Right renal cortex interstitium (tissue), 3 donors: Measurements from ENCODE around the gene SERPINC1. TPM values are rescaled to one million over a fixed set of nuclear protein-coding genes. Genes with fewer than 3 reads are reported as not detected.
"Not testable (repeated sequence)": the region's sequence is repeated elsewhere in the genome, so short reads cannot be mapped to it uniquely, and the experiment has no call there.

Source experiments
- DNase-seq, 3 donors: peaks; one replicate each; pipeline ENCODE4 v3.0.0-alpha.2; 2013; ENCODE audit warnings: low read depth in 3 of 3, low spot score in 2 of 3
- polyA plus RNA-seq, 3 donors: library from polyadenylated mRNA; unstranded; fragments of 120-200 nt; gene quantifications; one replicate each; pipeline ENCODE4 v1.2.1, GENCODE V29; 2013; ENCODE audit not compliant: insufficient read length in 3 of 3

The SERPINC1 gene
- polyA plus RNA-seq, 3 donors, result 0.35 to 0.80 (median 0.52) TPM

- DNase-seq, result no peak
Observed at GRCh38 chr1:173864179-173864867, 52.8 kb downstream of the SERPINC1 start.

DNA sequence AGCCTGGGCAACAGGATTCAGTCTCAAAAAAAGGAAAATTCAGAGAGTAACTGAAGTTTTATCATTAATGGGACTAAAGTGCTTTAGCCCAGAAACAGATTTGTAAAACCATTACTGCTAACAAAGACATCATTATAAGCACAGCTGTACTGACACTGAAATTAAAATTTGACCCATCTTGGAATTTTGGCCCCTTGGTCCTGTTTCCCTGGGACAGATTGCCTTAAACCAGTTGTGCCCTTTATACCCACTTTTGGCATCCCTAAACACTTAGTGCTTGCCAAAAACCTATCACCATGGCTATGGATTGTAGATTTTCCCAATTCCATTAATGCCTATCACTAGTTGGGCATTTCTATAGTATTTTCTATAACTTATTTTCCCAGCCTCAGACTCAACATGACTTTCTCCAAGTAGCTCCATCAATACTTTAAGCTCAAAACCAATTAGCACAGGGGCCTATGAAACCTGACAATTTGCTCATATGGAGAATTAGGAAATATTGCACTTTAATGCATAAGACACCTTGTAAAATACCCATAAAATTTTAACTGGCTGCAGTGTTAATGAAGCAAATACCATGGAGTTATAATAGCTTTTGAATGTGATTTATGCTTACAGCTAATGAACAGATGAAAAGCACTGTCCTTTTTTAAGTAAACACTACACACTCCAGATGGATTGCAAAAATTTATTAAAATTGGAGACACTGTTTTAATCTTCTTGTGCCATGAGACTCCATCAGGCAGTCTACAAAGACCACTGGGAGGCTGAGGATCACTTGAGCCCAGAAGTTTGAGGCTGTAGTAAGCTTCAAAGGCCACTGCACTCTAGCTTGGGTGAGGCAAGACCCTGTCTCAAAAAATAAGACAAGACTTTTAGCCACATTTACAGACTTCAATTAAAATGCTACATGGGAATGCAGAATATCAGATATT is 53.6 kb downstream of the SERPINC1 start:
- DNase-seq, result no peak

DNA sequence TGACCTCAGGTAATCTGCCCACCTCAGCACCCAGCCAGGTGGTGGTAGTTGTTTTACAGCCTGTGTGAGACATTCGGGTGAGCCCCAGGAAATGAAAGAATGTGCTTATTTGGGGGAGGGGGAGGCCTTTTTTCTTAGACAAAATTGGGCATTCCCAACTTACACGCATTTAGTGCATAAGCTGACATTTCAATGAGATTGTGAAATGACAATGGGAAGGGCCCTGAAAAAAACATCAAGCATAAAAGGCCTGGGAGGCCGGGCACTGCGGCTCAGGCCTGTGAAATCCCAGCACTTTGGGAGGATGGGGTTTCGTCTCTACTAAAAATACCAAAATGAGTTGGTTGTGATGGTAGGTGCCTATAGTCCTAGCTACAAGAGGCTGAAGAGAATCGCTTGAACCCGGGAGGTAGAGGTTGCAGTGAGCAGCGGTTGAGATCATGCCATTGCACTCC is 54.3 kb downstream of the SERPINC1 start:
- no peak for DNase-seq

DNA sequence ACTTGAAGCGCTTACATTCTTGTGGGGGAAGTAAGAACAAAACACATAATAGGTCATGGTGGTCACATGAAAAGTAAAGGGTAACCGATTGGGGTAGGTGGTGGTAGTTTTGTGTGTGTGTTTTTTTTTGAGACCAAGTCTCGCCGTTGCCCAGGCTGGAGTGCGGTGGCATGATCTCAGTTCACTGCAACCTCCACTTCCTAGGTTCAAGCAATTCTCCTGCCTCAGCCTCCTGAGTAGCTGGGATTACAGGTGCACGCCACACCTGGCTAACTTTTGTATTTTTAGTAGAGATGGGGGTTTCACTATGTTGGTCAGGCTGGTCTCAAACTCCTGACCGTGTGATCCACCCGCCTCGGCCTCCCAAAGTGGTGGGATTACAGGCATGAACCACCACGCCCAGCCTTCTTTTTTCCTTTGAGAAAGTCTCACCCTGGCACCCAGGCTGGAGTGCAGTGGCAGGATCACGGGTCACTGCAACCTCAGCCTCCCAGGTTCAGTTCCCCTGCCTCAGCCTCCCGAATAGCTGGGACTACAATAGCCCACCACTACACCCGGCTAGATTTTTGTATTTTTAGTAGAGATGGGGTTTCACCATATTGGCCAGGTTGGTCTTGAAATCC is 54.9 kb downstream of the SERPINC1 start:
- DNase-seq, result not testable (repeated sequence)

- DNase-seq, result no peak
Observed at GRCh38 chr1:173861731-173862145, 55.4 kb downstream of the SERPINC1 start.

DNA sequence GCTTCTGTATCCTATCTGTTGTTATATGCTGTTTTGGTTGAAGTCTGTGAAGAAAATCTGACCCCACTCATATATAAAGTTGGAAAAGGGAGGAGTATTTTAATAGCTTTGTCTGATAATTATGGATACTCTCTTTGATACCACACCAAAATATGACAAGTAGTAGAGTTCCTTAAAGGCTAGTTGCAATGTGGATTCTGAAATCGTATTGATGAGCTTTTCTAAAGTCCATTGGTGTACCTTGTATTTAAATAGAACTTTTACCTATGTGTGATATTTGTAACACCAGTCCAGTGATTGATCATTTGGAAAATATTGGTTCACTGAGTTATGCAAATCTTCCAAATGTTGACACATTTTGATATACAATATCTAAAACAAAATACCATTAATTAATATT is 57.1 kb downstream of the SERPINC1 start:
- DNase-seq, result no peak

GRCh38 chr1:173859547-173859946 is 57.6 kb downstream of the SERPINC1 start:
- DNase-seq, result not testable (repeated sequence)

GRCh38 chr1:173857363-173857917 is 59.7 kb downstream of the SERPINC1 start:
- DNase-seq, result no peak

- no peak for DNase-seq
Observed at GRCh38 chr1:173856903-173857302, 60.2 kb downstream of the SERPINC1 start.

DNA sequence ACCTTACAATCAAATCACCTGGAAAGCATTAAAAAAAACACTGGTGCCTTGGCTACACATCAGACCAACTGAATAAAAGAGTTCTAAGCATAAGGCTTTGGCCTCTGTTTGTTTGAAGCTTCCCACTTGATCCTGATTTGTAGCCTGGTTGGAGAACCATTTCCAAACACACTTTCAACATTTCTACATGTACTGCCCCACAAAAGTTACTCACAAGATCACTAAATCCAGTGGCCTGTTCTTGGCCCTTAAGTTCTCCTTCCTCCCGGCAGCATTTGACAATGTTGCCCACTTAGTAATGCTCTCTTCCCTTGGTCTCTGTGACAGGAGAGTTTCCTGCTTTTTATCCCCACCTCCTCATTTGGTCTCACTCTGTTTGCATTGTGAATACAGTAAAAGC is 61.1 kb downstream of the SERPINC1 start:
- DNase-seq, result no peak

Other genes starting within 250 kb of the SERPINC1 start
- gene ANKRD45, start 247.5 kb downstream of the SERPINC1 start, polyA plus RNA-seq, result 1 to 10 TPM; 6.2 to 7.6 (median 7.0) TPM
- gene KLHL20, start 202.3 kb downstream of the SERPINC1 start, polyA plus RNA-seq, result 10 to 100 TPM; 21.1 to 24.3 (median 23.6) TPM
- 10 to 100 TPM; 26.6 to 29.1 (median 28.3) TPM for gene DARS2, start 92.7 kb downstream of the SERPINC1 start, polyA plus RNA-seq
- 10 to 100 TPM; 11.1 to 13.2 (median 11.8) TPM for gene CENPL, start 92.4 kb downstream of the SERPINC1 start, polyA plus RNA-seq
- gene GAS5, start 49.3 kb downstream of the SERPINC1 start, polyA plus RNA-seq, result 100 to 1,000 TPM; 711 to 900 (median 717) TPM
- gene ZBTB37, start 48.9 kb downstream of the SERPINC1 start, polyA plus RNA-seq, result 1 to 10 TPM; 7.0 to 8.2 (median 7.9) TPM
- gene RC3H1, start 105.0 kb upstream of the SERPINC1 start, polyA plus RNA-seq, result 10 to 100 TPM; 11.9 to 13.3 (median 13.1) TPM
- 10 to 100 TPM; 26.6 to 29.5 (median 29.4) TPM for gene RABGAP1L, start 242.2 kb upstream of the SERPINC1 start, polyA plus RNA-seq